ENCODE results near the gene TXNDC12.
A peak's percentile ranks its signal among the peaks of the same experiment; 100 is the strongest.
"Not testable (repeated sequence)": the region's sequence is repeated elsewhere in the genome, so short reads cannot be mapped to it uniquely, and the experiment has no call there.

TXNDC12 gene

GRCh38 chr1:52055066-52055865 is at the start of gene TXNDC12:
TXNDC12 (minus strand) TSS chr1:52055191; CDS start chr1:52055096, 95 bp downstream.
- peak; percentile 93 for DNase-seq

DNA sequence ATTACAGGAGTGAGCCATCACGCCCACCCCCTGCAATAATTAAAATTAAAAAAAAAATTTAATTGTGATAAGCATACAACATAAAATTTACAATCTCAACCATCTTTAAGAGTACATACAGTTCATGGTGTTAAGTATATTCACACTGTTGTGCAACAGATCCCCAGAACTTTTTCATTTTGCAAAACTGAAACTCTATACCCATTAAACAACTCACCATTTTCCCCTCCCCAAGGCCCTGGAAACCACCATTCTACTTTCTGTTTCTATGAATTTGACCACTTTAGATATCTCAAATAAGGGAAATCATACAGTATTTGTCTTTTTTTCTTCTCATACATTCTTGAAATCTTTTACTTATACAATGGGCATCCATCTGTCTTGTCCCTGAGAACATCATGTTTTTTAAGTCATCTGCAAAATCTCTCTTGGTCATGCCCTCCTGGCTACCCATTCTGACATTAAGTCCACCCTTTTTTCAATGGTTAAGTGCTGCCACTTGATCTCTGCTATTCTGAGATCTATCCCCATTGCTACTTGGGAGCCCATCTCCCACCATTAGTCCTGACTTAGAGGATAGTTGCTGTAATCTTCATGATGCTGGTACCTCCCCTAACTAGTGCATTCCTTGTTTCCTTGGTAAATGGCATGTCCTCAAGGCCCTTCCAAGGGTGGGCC is 47.5 kb upstream of the TXNDC12 start:
- DNase-seq: no peak

DNA sequence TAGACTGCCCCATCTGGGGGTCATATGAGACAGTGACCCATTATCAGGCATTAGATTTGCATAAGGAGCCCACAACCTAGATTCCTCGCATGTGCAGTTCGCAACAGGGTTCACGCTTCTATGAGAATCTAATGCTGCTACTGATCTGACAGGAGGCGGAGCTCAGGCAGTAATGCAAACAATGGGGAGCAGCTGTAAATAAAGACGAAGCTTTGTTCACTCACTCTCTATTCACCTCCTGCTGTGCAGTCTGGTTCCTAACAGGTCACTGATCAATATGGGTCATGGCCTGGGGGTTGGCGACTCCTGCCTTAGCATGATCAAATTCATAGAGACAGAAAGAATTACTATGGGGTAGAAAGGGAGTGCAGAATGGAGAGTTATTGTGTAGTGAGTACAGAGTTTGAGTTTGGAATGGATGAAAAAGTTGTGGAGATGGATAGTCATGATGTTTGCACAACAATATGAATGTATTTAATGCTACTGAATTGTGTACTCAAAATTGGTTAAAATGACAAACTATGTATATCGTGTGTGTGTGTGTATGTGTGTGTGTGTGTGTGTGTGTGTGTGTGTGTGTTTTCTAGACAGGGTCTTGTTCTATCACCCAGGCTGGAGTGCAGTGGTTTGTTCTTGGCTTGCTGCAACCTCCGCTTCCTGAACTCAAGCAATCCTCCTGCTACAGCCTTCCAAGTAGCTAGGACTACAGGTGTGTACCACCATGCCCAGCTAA is 43.3 kb upstream of the TXNDC12 start:
- no peak for DNase-seq

DNA sequence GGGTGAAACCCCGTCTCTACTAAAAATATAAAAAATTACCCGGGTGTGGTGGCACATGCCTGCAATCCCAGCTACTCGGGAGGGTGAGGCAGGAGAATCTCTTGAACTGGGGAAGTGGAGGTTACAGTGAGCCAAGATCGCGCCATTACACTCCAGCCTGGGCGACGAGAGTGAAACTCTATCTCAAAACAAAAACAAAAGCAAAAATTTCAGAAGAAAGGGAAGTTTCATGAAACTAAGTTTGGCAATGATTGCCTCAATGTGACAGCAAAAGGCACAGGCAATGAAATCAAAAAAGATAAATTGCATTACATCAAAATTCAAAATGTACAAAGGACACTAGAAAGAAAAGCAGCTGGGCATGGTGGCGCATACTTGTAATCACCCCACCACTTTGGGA is 41.2 kb upstream of the TXNDC12 start:
- DNase-seq: no peak

DNA sequence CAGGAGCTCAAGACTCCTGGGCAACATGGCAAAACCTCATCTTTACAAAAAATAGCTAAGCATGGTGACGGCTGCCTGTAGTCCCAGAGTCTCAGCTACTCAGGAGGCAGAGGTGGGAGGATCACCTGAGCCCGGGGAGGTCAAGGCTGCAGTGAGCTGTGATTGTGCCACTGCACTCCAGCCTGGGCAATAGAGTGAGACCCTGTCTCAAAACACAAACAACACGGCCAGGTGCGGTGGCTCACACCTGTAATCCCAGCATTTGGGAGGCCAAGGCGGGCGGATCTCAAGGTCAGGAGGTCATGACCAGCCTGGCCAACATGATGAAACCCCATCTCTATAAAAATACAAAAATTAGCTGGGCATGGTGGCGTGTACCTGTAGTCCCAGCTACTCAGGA is 39.3 kb upstream of the TXNDC12 start:
- DNase-seq: not testable (repeated sequence)

DNA sequence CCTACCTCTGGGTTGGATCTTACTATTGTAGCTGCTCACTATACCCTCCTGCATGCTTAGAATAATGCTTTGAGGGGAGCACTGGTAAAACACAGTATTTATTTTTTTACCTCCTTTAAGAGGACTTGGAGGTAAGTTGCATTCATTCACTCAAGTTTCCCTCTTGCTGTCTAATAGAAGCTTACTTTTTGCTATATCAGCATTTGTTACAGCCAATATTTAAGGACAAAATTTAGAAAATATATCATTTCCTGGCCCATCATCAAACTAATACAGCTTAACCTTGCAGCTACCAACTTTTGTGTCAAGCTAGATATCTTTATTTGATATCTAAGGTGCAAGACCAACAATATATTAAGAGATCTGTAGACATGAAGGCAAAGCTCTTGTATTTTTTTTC is 32.9 kb upstream of the TXNDC12 start:
- not testable (repeated sequence) for DNase-seq

DNA sequence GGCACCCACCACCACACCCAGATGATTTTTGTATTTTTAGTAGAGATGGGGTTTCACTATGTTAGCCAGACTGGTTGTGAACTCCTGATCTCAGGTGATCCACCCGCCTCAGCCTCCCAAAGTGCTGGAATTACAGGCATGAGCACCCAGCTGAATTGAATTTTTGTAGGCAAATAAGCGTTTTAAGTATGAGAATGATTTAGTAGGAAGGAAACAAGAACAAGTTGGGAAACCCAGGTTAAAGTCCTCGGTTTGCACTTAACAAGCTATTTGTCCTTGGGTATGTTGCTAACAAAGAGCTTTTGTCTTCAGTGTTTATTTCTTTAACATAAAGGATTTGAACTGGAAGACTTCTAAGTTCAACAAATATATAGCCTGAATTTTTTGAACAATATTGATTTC is 25.0 kb upstream of the TXNDC12 start:
- DNase-seq: no peak

GRCh38 chr1:52077277-52077676 is 22.3 kb upstream of the TXNDC12 start:
- not testable (repeated sequence) for DNase-seq

GRCh38 chr1:52072291-52072690 is 17.3 kb upstream of the TXNDC12 start:
- DNase-seq: no peak

DNA sequence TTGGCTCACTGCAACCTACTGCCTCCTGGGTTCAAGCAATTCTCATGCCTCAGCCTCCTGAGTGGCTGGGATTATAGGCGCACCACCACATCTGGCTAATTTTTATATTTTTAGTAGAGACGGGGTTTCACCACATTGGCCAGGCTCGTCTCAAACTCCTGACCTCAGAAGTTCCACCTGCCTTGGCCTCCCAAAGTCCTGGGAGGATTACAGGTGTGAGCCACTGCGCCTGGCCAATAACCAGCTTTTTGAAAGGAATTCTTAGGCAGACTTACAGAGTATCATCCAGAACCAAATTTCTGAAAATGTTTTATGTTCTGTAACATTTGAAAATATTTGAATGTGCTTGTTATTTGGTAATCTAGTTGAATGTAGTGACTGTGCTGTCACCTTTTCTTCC is 15.7 kb upstream of the TXNDC12 start:
- no peak for DNase-seq

- no peak for DNase-seq
These were observed 8.2 kb upstream of the TXNDC12 start for GRCh38 chr1:52063192-52063591.

GRCh38 chr1:52060822-52061221 is 5.8 kb upstream of the TXNDC12 start:
- no peak for DNase-seq

GRCh38 chr1:52059888-52060287 is 4.9 kb upstream of the TXNDC12 start:
- DNase-seq: no peak

- no peak for DNase-seq
These were observed 4.3 kb upstream of the TXNDC12 start for GRCh38 chr1:52059321-52059720.

GRCh38 chr1:52057876-52058415 is 3.0 kb upstream of the TXNDC12 start:
- DNase-seq: no peak

DNA sequence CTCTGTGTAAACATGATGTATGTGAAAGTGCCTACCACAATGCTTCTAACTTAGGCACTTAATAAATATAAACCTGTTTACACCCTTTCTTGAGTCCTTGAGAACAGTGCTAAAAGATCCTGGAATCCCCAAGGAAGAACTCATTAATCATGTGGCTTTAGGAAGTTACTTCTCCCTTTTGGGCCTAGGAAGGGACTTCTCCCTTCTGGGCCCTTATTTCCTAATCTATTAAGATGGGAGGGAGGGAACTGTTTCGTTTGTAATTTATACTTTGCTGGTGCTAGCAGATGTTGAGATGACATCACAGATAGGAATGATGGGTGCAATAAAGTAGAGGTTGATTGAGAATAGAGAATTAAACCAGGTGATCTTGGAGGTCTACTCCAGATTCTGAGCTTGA is 2.3 kb upstream of the TXNDC12 start:
- DNase-seq: no peak

DNA sequence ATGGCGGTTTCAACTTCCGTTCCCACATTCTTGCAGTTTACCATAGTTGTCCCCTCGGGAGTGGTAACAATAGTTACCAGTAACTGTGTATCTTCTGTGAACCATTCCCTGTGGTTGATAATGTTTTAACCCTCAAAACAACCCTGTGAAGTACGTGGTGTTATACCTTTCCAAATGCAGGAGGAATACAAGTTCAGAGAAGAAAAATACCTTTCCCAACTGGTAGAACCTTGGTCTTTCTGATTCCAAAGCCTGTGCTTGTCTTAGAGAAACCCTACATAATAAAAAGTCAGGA is 1.9 kb upstream of the TXNDC12 start:
- DNase-seq: no peak

GRCh38 chr1:52056163-52056936 is 1.4 kb upstream of the TXNDC12 start, which contains the start of gene BTF3L4:
BTF3L4 (plus strand) TSS chr1:52056295; CDS start chr1:52059848, 3,553 bp downstream.
- peak; percentile 95 for DNase-seq

GRCh38 chr1:52055866-52056162 is 823 bp upstream of the TXNDC12 start:
- no peak for DNase-seq

GRCh38 chr1:52054496-52055065 is 410 bp downstream of the TXNDC12 start:
- DNase-seq: no peak

DNA sequence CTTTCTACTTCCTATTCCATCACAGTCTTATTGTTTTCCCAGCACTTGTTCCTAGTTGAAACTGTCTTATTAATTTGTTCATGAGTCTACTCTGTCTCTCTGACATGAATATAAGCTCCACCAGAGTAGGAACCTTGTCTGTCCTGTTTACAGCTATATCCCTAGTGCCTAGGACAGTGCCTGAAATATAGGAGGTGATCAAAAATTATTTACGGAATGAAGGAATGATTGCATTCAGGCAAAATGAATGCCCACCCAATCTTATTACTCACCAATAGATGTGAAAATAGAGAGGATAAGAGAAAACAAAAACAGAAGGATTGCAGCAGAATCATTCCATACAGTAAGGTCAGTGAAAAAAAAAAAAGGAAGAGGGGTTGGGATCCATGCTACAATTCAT is 1.1 kb downstream of the TXNDC12 start:
- no peak for DNase-seq

DNA sequence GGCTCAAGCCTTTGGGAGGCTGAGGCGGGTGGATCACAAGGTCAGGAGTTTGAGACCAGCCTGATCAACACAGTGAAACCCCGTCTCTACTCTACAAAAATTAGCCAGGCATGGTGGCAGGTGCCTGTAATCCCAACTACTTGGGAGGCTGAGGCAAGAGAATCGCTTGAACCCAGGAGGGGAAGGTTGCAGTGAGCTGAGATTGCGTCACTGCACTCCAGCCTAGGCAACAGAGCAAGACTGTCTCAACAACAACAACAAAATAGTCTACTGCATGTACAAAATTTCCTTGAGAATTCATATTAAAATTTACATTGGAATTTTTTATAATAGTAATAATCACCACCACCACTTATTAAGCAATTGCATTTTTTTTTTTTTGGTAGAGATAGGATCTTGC is 5.7 kb downstream of the TXNDC12 start:
- not testable (repeated sequence) for DNase-seq

Measured in NCI-H1105 (cell line).